ENCODE data around the gene IQCM. TPM values are rescaled to one million over a fixed set of nuclear protein-coding genes. Genes with fewer than 3 reads are reported as not detected.

IQCM gene
- total and polyA plus RNA-seq, 9 donors, result 0.08 TPM; not detected in 8

DNA sequence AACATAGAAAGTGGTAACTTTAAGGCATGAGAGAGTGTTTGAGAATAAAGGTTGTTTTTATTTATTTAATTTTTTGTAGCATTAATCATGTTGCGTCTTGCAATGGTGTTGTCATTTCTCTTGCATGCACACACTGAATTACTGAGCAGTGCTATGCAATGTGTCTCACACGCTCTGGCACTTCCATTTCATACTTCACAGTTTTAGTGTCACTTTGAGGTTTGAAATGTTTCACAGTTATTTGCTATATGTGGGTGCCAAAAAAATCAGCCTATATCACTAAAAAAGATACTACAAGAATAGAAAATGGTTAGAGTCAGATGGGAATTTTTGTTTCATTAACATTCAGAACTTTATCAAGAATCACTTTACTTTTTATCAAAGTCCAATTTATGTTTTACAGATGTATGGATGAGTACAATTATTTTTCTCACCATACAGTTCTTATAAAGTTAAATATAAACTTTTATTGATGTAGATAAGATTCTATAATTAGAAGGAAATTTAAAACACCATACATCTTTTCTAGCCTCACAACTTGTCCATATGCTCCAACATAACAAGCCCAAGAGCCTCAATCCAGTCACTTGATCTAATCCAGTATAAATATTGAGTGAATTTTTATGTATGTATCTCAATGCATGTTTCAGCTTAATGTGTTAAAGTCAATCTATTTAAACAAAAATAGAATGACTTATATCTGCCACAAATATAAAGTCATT, 114.0 kb downstream of the IQCM start:
- H3K9me3 ChIP-seq (replicated peaks; ENCODE audit: control insufficient read depth, low read depth, low read length), result no peaks in the 10 kb centered on the region
- no CpG with 5 or more reads among the region's 2 CpGs for WGBS (ENCODE audit: insufficient coverage)
- H3K27ac ChIP-seq (ENCODE audit: low read length), result no peak overlapping the region
- no peaks in the 10 kb centered on the region for H3K36me3 ChIP-seq (ENCODE audit: control insufficient read depth, insufficient read depth, low read length)
- no peak overlapping the region for H3K4me3 ChIP-seq (ENCODE audit: low read length)
- no peaks in the 10 kb centered on the region for H3K27me3 ChIP-seq (ENCODE audit: control insufficient read depth, insufficient read depth, low read length)
- no peaks in the 10 kb centered on the region for H3K4me1 ChIP-seq (ENCODE audit: control insufficient read depth, insufficient read depth, low read length)
- DNase-seq, result no peak

- no peak for DNase-seq
- no peaks in the 10 kb centered on the region for H3K9me3 ChIP-seq (replicated peaks; ENCODE audit: control insufficient read depth, low read depth, low read length)
- H3K4me1 ChIP-seq (ENCODE audit: control insufficient read depth, insufficient read depth, low read length), result no peaks in the 10 kb centered on the region
- no peaks in the 10 kb centered on the region for H3K27me3 ChIP-seq (ENCODE audit: control insufficient read depth, insufficient read depth, low read length)
- no peak overlapping the region for H3K27ac ChIP-seq (ENCODE audit: low read length)
- WGBS (ENCODE audit: insufficient coverage), result 84% methylated on average over 2 of the region's 3 CpGs
- no peaks in the 10 kb centered on the region for H3K36me3 ChIP-seq (ENCODE audit: control insufficient read depth, insufficient read depth, low read length)
- no peak overlapping the region for H3K4me3 ChIP-seq (ENCODE audit: low read length)
Measured at GRCh38 chr4:149700272-149700671, 115.4 kb downstream of the IQCM start.

- WGBS (ENCODE audit: insufficient coverage), result no CpG with 5 or more reads among the region's 2 CpGs
- H3K4me1 ChIP-seq (ENCODE audit: control insufficient read depth, insufficient read depth, low read length), result no peaks in the 10 kb centered on the region
- H3K36me3 ChIP-seq (ENCODE audit: control insufficient read depth, insufficient read depth, low read length), result no peaks in the 10 kb centered on the region
- no peaks in the 10 kb centered on the region for H3K9me3 ChIP-seq (replicated peaks; ENCODE audit: control insufficient read depth, low read depth, low read length)
- H3K27me3 ChIP-seq (ENCODE audit: control insufficient read depth, insufficient read depth, low read length), result no peaks in the 10 kb centered on the region
- DNase-seq, result no peak
- no peak overlapping the region for H3K27ac ChIP-seq (ENCODE audit: low read length)
- H3K4me3 ChIP-seq (ENCODE audit: low read length), result no peak overlapping the region
Measured at GRCh38 chr4:149699642-149700041, 116.0 kb downstream of the IQCM start.

GRCh38 chr4:149690726-149691125, 124.9 kb downstream of the IQCM start:
- WGBS (ENCODE audit: insufficient coverage), result no CpG with 5 or more reads among the region's 3 CpGs
- Histone ChIP-seq H3K4me1 (ENCODE audit: control insufficient read depth, insufficient read depth, low read length) (no peaks in the 10 kb centered on the region), H3K36me3 (ENCODE audit: control insufficient read depth, insufficient read depth, low read length) (no peaks in the 10 kb centered on the region), H3K4me3 (ENCODE audit: low read length) (no peak overlapping the region), H3K27ac (ENCODE audit: low read length) (no peak overlapping the region), H3K9me3 (replicated peaks; ENCODE audit: control insufficient read depth, low read depth, low read length) (no peaks in the 10 kb centered on the region), H3K27me3 (ENCODE audit: control insufficient read depth, insufficient read depth, low read length) (no peaks in the 10 kb centered on the region)
- DNase-seq, result no peak

DNA sequence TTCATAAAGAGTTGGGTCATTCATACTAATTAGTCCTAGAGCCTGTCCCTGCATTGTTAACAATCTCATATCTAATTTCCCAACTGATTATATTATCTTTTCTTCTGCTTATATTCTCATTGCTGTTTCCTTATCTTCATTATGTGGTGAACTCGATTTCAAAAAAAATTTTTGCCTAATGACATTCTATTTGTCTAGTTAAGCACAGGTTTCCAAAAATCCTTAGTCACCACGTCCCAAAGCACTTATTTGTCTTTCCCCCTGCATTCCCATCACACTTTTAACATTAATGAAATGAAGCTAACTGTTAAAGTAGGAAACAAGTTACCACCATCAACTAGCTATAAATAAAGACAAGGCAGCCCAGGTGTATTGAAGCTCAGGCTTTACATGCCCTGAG, 131.1 kb downstream of the IQCM start:
- WGBS (ENCODE audit: insufficient coverage), result no CpG with 5 or more reads among the region's 2 CpGs
- Histone ChIP-seq H3K27me3 (ENCODE audit: control insufficient read depth, insufficient read depth, low read length) (no peaks in the 10 kb centered on the region), H3K4me1 (ENCODE audit: control insufficient read depth, insufficient read depth, low read length) (no peaks in the 10 kb centered on the region), H3K36me3 (ENCODE audit: control insufficient read depth, insufficient read depth, low read length) (no peaks in the 10 kb centered on the region), H3K27ac (ENCODE audit: low read length) (no peak overlapping the region), H3K9me3 (replicated peaks; ENCODE audit: control insufficient read depth, low read depth, low read length) (no peaks in the 10 kb centered on the region), H3K4me3 (ENCODE audit: low read length) (no peak overlapping the region)
- DNase-seq, result no peak

DNA sequence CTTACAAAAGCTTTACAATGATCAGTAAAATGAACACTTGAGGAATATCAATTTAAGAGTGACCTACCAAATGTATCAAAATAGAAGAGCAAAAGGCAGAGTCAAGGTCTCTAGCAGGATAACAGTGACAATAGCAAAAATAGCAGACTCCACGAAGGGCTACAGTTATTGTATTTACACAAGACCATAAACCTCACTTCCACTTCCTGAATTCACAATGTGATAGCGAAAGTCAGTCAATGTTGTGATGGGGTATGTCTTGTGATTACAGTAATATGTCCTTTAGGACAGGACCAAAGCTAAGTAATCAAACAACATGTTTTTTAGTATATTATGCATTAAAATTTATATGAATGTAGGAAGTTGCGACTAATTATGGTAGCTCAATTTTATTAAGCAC, 139.6 kb downstream of the IQCM start:
- peaks cover 6% of the 10 kb centered on the region for H3K9me3 ChIP-seq (replicated peaks; ENCODE audit: control insufficient read depth, low read depth, low read length)
- DNase-seq, result no peak
- no peaks in the 10 kb centered on the region for H3K4me1 ChIP-seq (ENCODE audit: control insufficient read depth, insufficient read depth, low read length)
- H3K27ac ChIP-seq (ENCODE audit: low read length), result no peak overlapping the region
- no CpG with 5 or more reads among the region's 3 CpGs for WGBS (ENCODE audit: insufficient coverage)
- H3K27me3 ChIP-seq (ENCODE audit: control insufficient read depth, insufficient read depth, low read length), result no peaks in the 10 kb centered on the region
- H3K36me3 ChIP-seq (ENCODE audit: control insufficient read depth, insufficient read depth, low read length), result no peaks in the 10 kb centered on the region
- no peak overlapping the region for H3K4me3 ChIP-seq (ENCODE audit: low read length)

- DNase-seq, result no peak
- Histone ChIP-seq H3K27ac (ENCODE audit: low read length) (no peak overlapping the region), H3K9me3 (replicated peaks; ENCODE audit: control insufficient read depth, low read depth, low read length) (no peaks in the 10 kb centered on the region), H3K27me3 (ENCODE audit: control insufficient read depth, insufficient read depth, low read length) (no peaks in the 10 kb centered on the region), H3K4me1 (ENCODE audit: control insufficient read depth, insufficient read depth, low read length) (no peaks in the 10 kb centered on the region), H3K36me3 (ENCODE audit: control insufficient read depth, insufficient read depth, low read length) (no peaks in the 10 kb centered on the region), H3K4me3 (ENCODE audit: low read length) (no peak overlapping the region)
Measured at GRCh38 chr4:149645790-149646189, 169.9 kb downstream of the IQCM start.

GRCh38 chr4:149638073-149638472, 177.6 kb downstream of the IQCM start:
- Histone ChIP-seq H3K4me3 (ENCODE audit: low read length) (no peak overlapping the region), H3K27ac (ENCODE audit: low read length) (no peak overlapping the region), H3K4me1 (ENCODE audit: control insufficient read depth, insufficient read depth, low read length) (no peaks in the 10 kb centered on the region), H3K27me3 (ENCODE audit: control insufficient read depth, insufficient read depth, low read length) (no peaks in the 10 kb centered on the region), H3K36me3 (ENCODE audit: control insufficient read depth, insufficient read depth, low read length) (no peaks in the 10 kb centered on the region), H3K9me3 (replicated peaks; ENCODE audit: control insufficient read depth, low read depth, low read length) (no peaks in the 10 kb centered on the region)
- WGBS (ENCODE audit: insufficient coverage), result no CpG with 5 or more reads among the region's 1 CpG
- no peak for DNase-seq

DNA sequence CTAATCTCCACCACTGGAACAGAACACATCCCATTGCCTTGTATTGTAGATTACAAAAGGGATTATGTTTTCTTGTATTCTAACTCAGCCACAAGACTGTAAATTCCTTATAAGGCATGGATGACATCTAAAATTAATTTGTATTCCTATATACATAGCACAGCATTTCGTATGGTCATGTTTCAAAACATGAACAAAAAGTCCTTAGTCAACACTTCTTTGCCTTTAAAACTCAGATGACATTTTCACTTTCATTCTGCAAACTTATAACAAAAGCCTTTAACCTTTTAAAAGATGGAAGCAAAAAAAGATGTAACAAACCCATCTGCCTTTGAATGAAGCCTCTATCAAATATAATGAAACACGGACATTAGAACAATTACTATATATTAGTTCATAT, 181.3 kb downstream of the IQCM start:
- no peaks in the 10 kb centered on the region for H3K27me3 ChIP-seq (ENCODE audit: control insufficient read depth, insufficient read depth, low read length)
- WGBS (ENCODE audit: insufficient coverage), result no CpG with 5 or more reads among the region's 2 CpGs
- no peak for DNase-seq

GRCh38 chr4:149631629-149632028, 184.0 kb downstream of the IQCM start:
- Histone ChIP-seq H3K27ac (ENCODE audit: low read length) (no peak overlapping the region), H3K9me3 (replicated peaks; ENCODE audit: control insufficient read depth, low read depth, low read length) (no peaks in the 10 kb centered on the region)
- WGBS (ENCODE audit: insufficient coverage), result no CpG with 5 or more reads among the region's 1 CpG

More for the DNA sequence above, 181.3 kb downstream of the IQCM start:
- no peak overlapping the region for H3K4me3 ChIP-seq (ENCODE audit: low read length)
- no peaks in the 10 kb centered on the region for H3K4me1 ChIP-seq (ENCODE audit: control insufficient read depth, insufficient read depth, low read length)
- H3K36me3 ChIP-seq (ENCODE audit: control insufficient read depth, insufficient read depth, low read length), result no peaks in the 10 kb centered on the region
- no peaks in the 10 kb centered on the region for H3K9me3 ChIP-seq (replicated peaks; ENCODE audit: control insufficient read depth, low read depth, low read length)
- H3K27ac ChIP-seq (ENCODE audit: low read length), result no peak overlapping the region

GRCh38 chr4:149630064-149630463, 185.6 kb downstream of the IQCM start:
- 80% methylated on average over 1 of the region's 3 CpGs for WGBS (ENCODE audit: insufficient coverage)
- Histone ChIP-seq H3K27me3 (ENCODE audit: control insufficient read depth, insufficient read depth, low read length) (no peaks in the 10 kb centered on the region), H3K4me3 (ENCODE audit: low read length) (no peak overlapping the region), H3K4me1 (ENCODE audit: control insufficient read depth, insufficient read depth, low read length) (no peaks in the 10 kb centered on the region), H3K36me3 (ENCODE audit: control insufficient read depth, insufficient read depth, low read length) (no peaks in the 10 kb centered on the region), H3K27ac (ENCODE audit: low read length) (no peak overlapping the region), H3K9me3 (replicated peaks; ENCODE audit: control insufficient read depth, low read depth, low read length) (no peaks in the 10 kb centered on the region)
- no peak for DNase-seq

More at GRCh38 chr4:149631629-149632028, 184.0 kb downstream of the IQCM start:
- no peaks in the 10 kb centered on the region for H3K27me3 ChIP-seq (ENCODE audit: control insufficient read depth, insufficient read depth, low read length)
- H3K36me3 ChIP-seq (ENCODE audit: control insufficient read depth, insufficient read depth, low read length), result no peaks in the 10 kb centered on the region
- H3K4me3 ChIP-seq (ENCODE audit: low read length), result no peak overlapping the region
- H3K4me1 ChIP-seq (ENCODE audit: control insufficient read depth, insufficient read depth, low read length), result no peaks in the 10 kb centered on the region
- DNase-seq, result no peak
